B cell (primary cell): ENCODE results near the gene ANKRD30B. TPM values are rescaled to one million over a fixed set of nuclear protein-coding genes. Genes with fewer than 3 reads are reported as not detected.
"Not testable (repeated sequence)": the region's sequence is repeated elsewhere in the genome, so short reads cannot be mapped to it uniquely, and the experiment has no call there.

Experiments
- ATAC-seq: fragments of 200-7000 bp; cut with Tn5 transposase; one replicate; pipeline ENCODE4 v1.10.0; 2021; ENCODE audit warnings: low read depth, mild to moderate bottlenecking, moderate number of reproducible peaks, moderate library complexity
- CTCF ChIA-PET: fragments of 350-600 bp; sonication (Branson Sonifier 250); formaldehyde crosslinking; loops from one replicate; lab custom pipeline; 2021; ENCODE audit warnings: antibody characterized with exemption, inconsistent platforms; lab: Charles Lee
- POLR2A ChIA-PET: fragments of 350-600 bp; sonication (Branson Sonifier 250); formaldehyde crosslinking; loops from one replicate; lab custom pipeline; 2021; ENCODE audit warnings: antibody characterized with exemption; lab: Charles Lee
- DNase-seq: peaks from one replicate; pipeline ENCODE4 v3.0.0; 2013
- H2AFZ ChIP-seq: 2 replicates; pipeline ENCODE4 v1.6.1; 2012; ENCODE audit warnings: mild to moderate bottlenecking, low read depth, low read length; ENCODE audit not compliant: insufficient read depth, poor library complexity, severe bottlenecking
- H3K27ac ChIP-seq, 2 donors: 1 replicate in 1 of 2; 2 replicates in 1 of 2; pipeline ENCODE4 v1.5.1; 2012 to 2013; ENCODE audit warnings: low read length in 2 of 2, mild to moderate bottlenecking in 2 of 2, moderate library complexity in 1 of 2
- H3K27me3 ChIP-seq, 4 experiments: fragments of 200-600 bp in 1 of 4; sonication (generic) in 1 of 4; replicated peaks in 1 of 4; 1 replicate in 2 of 4; 2 replicates in 2 of 4; pipeline versions ENCODE4 v1.6.1 to v1.7.0; 2013 to 2016; ENCODE audit warnings: low read length in 3 of 4, mild to moderate bottlenecking in 2 of 4, mixed read lengths in 1 of 4, moderate library complexity in 1 of 4; ENCODE audit not compliant: insufficient read depth in 4 of 4, control insufficient read depth in 3 of 4; ENCODE audit errors: control extremely low read depth in 1 of 4
- H3K36me3 ChIP-seq, 2 experiments: replicated peaks in 1 of 2; 1 replicate in 1 of 2; 2 replicates in 1 of 2; pipeline versions ENCODE4 v1.6.1 to v1.7.1; 2013; ENCODE audit warnings: low read length in 1 of 2; ENCODE audit not compliant: insufficient read depth in 2 of 2, control insufficient read depth in 1 of 2; ENCODE audit errors: control extremely low read depth in 1 of 2, extremely low read depth in 1 of 2
- H3K4me1 ChIP-seq, 2 donors: fragments of 200-600 bp in 1 of 2; sonication (generic) in 1 of 2; 1 replicate in 1 of 2; 2 replicates in 1 of 2; pipeline versions ENCODE4 v1.5.1 to v1.6.1; 2013 to 2017; ENCODE audit warnings: low read length in 2 of 2; ENCODE audit not compliant: control insufficient read depth in 2 of 2, insufficient read depth in 2 of 2
- H3K4me2 ChIP-seq: replicated peaks from 2 replicates; pipeline ENCODE3; 2012; ENCODE audit warnings: mild to moderate bottlenecking, low read depth, low read length; ENCODE audit not compliant: poor library complexity, severe bottlenecking
- H3K4me3 ChIP-seq, 5 experiments: fragments of 200-600 bp in 1 of 5; sonication (generic) in 1 of 5; 1 replicate in 3 of 5; 2 replicates in 2 of 5; pipeline versions ENCODE4 v1.5.1 to v1.7.0; 2011 to 2016; ENCODE audit warnings: low read length in 4 of 5, mild to moderate bottlenecking in 4 of 5, low read depth in 2 of 5, control low read depth in 1 of 5, moderate library complexity in 1 of 5; ENCODE audit not compliant: insufficient read depth in 1 of 5; ENCODE audit errors: control extremely low read depth in 1 of 5, extremely low read depth in 1 of 5
- H3K79me2 ChIP-seq: fragments of 200-600 bp; sonication (generic); one replicate; pipeline ENCODE4 v1.6.0; 2016; ENCODE audit warnings: low read length; ENCODE audit not compliant: control insufficient read depth, insufficient read depth
- H3K9ac ChIP-seq: fragments of 200-600 bp; sonication (generic); 2 replicates; pipeline ENCODE4 v1.6.1; 2017; ENCODE audit warnings: mild to moderate bottlenecking, low read length, moderate library complexity
- H3K9me3 ChIP-seq, 3 donors: one replicate each; pipeline versions ENCODE4 v1.6.1 to v1.7.1; 2013; ENCODE audit warnings: low read length in 2 of 3; ENCODE audit not compliant: control insufficient read depth in 2 of 3, insufficient read depth in 1 of 3; ENCODE audit errors: control extremely low read depth in 1 of 3
- H4K20me1 ChIP-seq: 2 replicates; pipeline ENCODE4 v1.6.0; 2012; ENCODE audit warnings: mild to moderate bottlenecking, low read length; ENCODE audit not compliant: insufficient read depth, control insufficient read depth, poor library complexity, severe bottlenecking
- H3K27ac Mint-ChIP-seq: one replicate; pipeline ENCODE4 v1.8.0; 2021; ENCODE audit warnings: mixed read lengths
- H3K27me3 Mint-ChIP-seq: one replicate; pipeline ENCODE4 v1.8.0; 2021; ENCODE audit warnings: mixed read lengths
- H3K4me1 Mint-ChIP-seq: one replicate; pipeline ENCODE4 v1.8.0; 2021; ENCODE audit warnings: mixed read lengths
- H3K4me3 Mint-ChIP-seq: one replicate; pipeline ENCODE4 v1.8.0; 2021; ENCODE audit warnings: mixed read lengths
- H3K9me3 Mint-ChIP-seq: one replicate; pipeline ENCODE4 v1.8.0; 2022; ENCODE audit warnings: mixed read lengths; ENCODE audit not compliant: insufficient read depth
- WGBS: methylation state at CpG from one replicate; pipeline ENCODE4 v1.1.5; 2013; ENCODE audit warnings: missing lambda C conversion rate; ENCODE audit not compliant: insufficient coverage; 5-methylcytosine and 5-hydroxymethylcytosine counted together
- intact Hi-C: fragments of 100-400 bp; cut with micrococcal nuclease; formaldehyde crosslinking; loops from one replicate; pipeline ENCODE4 v1.10.0; 2022
- polyA plus RNA-seq: library from polyadenylated mRNA; depleted of rRNA; stranded (reverse); fragments of >200 nt; gene quantifications from 2 replicates; pipeline ENCODE4 v1.2.3, GENCODE V29; 2012
- total RNA-seq, 2 donors: library from RNA; stranded (reverse); fragments of 120-200 nt in 1 of 2; gene quantifications; 1 replicate in 1 of 2; 2 replicates in 1 of 2; pipeline versions ENCODE4 v1.2.3 to v1.2.4, GENCODE V29; 2013 to 2022

ANKRD30B gene
- total and polyA plus RNA-seq, 2 donors (not counting 1 experiment from before 2014, with no cell fraction given) = 0.01 TPM; not detected in 1

GRCh38 chr18:14859995-14860394 lies 112.0 kb downstream of the ANKRD30B start:
- ATAC-seq, H3K27ac ChIP-seq, intact Hi-C loops, DNase-seq, H2AFZ ChIP-seq, H3K36me3 ChIP-seq, H3K27ac Mint-ChIP-seq, H3K4me1 ChIP-seq, H3K79me2 ChIP-seq, H3K27me3 Mint-ChIP-seq, H3K4me3 Mint-ChIP-seq, H4K20me1 ChIP-seq, H3K27me3 ChIP-seq, H3K4me3 ChIP-seq, H3K4me2 ChIP-seq, H3K9me3 Mint-ChIP-seq, H3K9ac ChIP-seq, H3K4me1 Mint-ChIP-seq, CTCF ChIA-PET, POLR2A ChIA-PET, H3K9me3 ChIP-seq: not testable (repeated sequence)
- WGBS = 88% methylated on average over 6 of the region's 15 CpGs

GRCh38 chr18:14866426-14866825 lies 118.5 kb downstream of the ANKRD30B start:
- not testable (repeated sequence) for H3K4me1 ChIP-seq

DNA sequence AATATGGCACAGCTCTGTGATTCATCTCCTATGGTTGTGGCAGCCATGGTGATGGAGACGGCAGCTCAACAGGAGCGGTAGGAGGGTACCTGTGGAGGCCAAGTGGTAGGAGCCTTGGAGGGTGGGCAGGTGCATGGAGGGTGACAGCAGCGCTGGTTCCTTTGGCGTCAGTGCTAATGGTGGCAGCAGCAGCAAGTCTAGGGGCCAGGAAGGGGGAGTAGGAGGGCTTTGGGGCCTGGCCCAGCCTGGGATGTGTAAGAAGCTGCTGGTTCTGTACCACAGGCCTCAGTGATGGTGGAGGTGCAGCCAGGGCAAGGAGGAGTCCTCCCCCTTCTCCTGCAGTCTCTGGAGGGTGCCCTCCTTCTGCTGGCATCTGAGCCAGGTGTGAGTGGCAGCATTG lies 120.0 kb downstream of the ANKRD30B start:
- WGBS = 79% methylated on average over 4 of the region's 4 CpGs
- ATAC-seq, H3K9me3 Mint-ChIP-seq, H3K79me2 ChIP-seq, H3K27me3 ChIP-seq, H3K9ac ChIP-seq, H3K36me3 ChIP-seq, DNase-seq, intact Hi-C loops, H3K4me2 ChIP-seq, H3K27ac Mint-ChIP-seq, POLR2A ChIA-PET, CTCF ChIA-PET, H3K4me1 ChIP-seq, H3K4me1 Mint-ChIP-seq, H3K27me3 Mint-ChIP-seq, H4K20me1 ChIP-seq, H3K4me3 Mint-ChIP-seq, H3K27ac ChIP-seq, H2AFZ ChIP-seq, H3K4me3 ChIP-seq, H3K9me3 ChIP-seq: not testable (repeated sequence)

More at GRCh38 chr18:14866426-14866825, 118.5 kb downstream of the ANKRD30B start:
- H3K9me3 Mint-ChIP-seq, H3K9ac ChIP-seq, H3K4me3 Mint-ChIP-seq, DNase-seq, CTCF ChIA-PET, ATAC-seq, H2AFZ ChIP-seq, H3K9me3 ChIP-seq, POLR2A ChIA-PET, H3K79me2 ChIP-seq, H3K4me1 Mint-ChIP-seq, H3K27ac Mint-ChIP-seq, intact Hi-C loops, H3K27me3 ChIP-seq, H3K36me3 ChIP-seq, H3K27ac ChIP-seq, H3K4me3 ChIP-seq, H3K27me3 Mint-ChIP-seq, H3K4me2 ChIP-seq, H4K20me1 ChIP-seq: not testable (repeated sequence)
- WGBS = 96% methylated on average over 15 of the region's 15 CpGs

DNA sequence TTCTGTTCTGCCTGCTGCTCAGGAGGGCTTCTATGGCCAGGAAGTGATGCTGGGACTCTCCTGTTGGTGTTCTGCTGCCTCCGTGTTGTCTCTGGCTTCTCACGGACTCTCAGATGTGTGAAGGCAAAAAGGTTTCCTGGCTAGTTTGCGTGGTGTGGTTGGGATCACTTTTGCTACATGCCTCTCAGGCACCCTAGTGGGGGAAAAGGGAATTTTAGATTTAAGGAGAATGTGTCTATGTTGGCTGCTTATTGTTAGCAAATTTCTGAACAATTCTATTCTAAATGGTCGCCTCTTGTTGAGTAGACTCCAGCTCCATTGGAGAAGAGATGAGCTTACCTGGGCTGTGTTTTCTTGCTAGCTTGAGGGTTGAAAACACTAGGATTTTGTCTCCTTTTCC lies 120.9 kb downstream of the ANKRD30B start:
- H3K36me3 ChIP-seq, H3K27me3 Mint-ChIP-seq, DNase-seq, ATAC-seq, H3K27me3 ChIP-seq, H3K4me3 ChIP-seq, H3K4me2 ChIP-seq, H3K9me3 ChIP-seq, H3K4me1 Mint-ChIP-seq, intact Hi-C loops, H3K79me2 ChIP-seq, H4K20me1 ChIP-seq, H3K27ac Mint-ChIP-seq, H3K9ac ChIP-seq, H2AFZ ChIP-seq, POLR2A ChIA-PET, CTCF ChIA-PET, H3K4me1 ChIP-seq, H3K9me3 Mint-ChIP-seq, H3K27ac ChIP-seq, H3K4me3 Mint-ChIP-seq: not testable (repeated sequence)
- WGBS = no CpG with 5 or more reads among the region's 4 CpGs
